ENCODE measurements around the gene TTLL13. TPM values are rescaled to one million over a fixed set of nuclear protein-coding genes. Genes with fewer than 3 reads are reported as not detected.

The TTLL13 gene
- total RNA-seq, 1 donor from 2014 or later, result not detected

DNA sequence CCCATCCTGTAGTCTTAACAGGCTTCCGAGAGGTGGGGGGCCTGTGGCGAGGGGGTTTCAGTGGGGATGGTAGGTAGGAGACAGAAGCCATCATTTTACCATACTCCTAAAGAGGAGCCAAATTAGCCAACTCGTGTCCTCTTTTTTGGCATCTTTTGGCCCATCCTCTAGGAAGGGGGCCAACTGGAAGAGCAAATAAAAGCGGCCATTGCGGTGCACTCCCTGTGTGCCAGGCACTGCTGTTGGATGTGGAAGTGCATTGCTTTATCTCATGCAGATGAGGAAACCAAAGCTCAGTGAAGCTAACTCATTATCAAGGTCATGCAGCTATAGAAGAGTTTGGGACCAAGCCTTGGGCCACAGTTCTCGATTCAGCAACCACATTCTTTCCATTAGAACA lies 42.1 kb upstream of the TTLL13 start:
- Mint-ChIP-seq H3K27me3 (ENCODE audit: insufficient read depth, low read depth) (peaks cover 6% of the 10 kb centered on the region), H3K4me3 (no peak overlapping the region), H3K4me1 (peaks cover 29% of the 10 kb centered on the region), H3K9me3 (no peaks in the 10 kb centered on the region), H3K27ac (no peak overlapping the region), H3K36me3 (peaks cover 6% of the 10 kb centered on the region)
- no peak overlapping the region for H3K9ac ChIP-seq
- H3K79me2 ChIP-seq (ENCODE audit: low read depth), result peaks cover 22% of the 10 kb centered on the region
- peaks cover 4% of the 10 kb centered on the region for H3K4me1 ChIP-seq
- TF ChIP-seq EZH2 (IDR thresholded peaks at IDR 0.05) (no peak), EZH2phosphoT487 (IDR thresholded peaks at IDR 0.05) (no peak)
- TF ChIP-seq, protein P1, sequence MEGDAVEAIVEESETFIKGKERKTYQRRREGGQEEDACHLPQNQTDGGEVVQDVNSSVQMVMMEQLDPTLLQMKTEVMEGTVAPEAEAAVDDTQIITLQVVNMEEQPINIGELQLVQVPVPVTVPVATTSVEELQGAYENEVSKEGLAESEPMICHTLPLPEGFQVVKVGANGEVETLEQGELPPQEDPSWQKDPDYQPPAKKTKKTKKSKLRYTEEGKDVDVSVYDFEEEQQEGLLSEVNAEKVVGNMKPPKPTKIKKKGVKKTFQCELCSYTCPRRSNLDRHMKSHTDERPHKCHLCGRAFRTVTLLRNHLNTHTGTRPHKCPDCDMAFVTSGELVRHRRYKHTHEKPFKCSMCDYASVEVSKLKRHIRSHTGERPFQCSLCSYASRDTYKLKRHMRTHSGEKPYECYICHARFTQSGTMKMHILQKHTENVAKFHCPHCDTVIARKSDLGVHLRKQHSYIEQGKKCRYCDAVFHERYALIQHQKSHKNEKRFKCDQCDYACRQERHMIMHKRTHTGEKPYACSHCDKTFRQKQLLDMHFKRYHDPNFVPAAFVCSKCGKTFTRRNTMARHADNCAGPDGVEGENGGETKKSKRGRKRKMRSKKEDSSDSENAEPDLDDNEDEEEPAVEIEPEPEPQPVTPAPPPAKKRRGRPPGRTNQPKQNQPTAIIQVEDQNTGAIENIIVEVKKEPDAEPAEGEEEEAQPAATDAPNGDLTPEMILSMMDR (IDR thresholded peaks at IDR 0.05), result no peak
- no peak overlapping the region for H3K27ac ChIP-seq
- no peak overlapping the region for H3K4me2 ChIP-seq
- H3K36me3 ChIP-seq, result no peaks in the 10 kb centered on the region
- no peaks in the 10 kb centered on the region for H3K9me3 ChIP-seq (ENCODE audit: low read depth)
- peaks cover 47% of the 10 kb centered on the region for H4K20me1 ChIP-seq (ENCODE audit: low read depth)
- H3K27me3 ChIP-seq, result no peaks in the 10 kb centered on the region
- H3F3A ChIP-seq (ENCODE audit: low read depth), result no peaks in the 10 kb centered on the region
- no peak overlapping the region for H2AFZ ChIP-seq (replicated peaks)
- no peak overlapping the region for H3K4me3 ChIP-seq
- DNase-seq (ENCODE audit: low spot score), result no peak

DNA sequence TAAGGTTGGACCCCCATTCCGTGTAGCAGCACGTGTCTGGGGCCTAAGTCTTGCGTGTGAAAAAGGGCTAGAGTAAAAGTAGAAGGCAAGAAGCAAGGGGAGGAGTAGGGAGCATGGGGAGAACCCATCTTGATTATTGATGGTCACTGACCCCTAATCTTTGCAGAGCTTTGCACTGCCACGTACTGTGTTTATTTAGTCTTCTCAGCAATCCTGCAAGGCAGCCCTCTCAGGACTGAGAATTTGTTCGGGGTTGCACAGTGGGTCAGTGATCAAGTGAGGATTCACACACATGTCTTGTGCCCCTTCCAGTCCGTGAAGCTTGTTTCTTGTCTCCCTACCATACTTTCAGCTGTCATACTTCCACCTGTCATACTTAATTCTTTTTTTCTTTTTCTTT lies 41.0 kb upstream of the TTLL13 start:
- peaks cover 6% of the 10 kb centered on the region for H3K36me3 Mint-ChIP-seq
- Histone ChIP-seq H3K4me2 (no peak overlapping the region), H3K9me3 (ENCODE audit: low read depth) (no peaks in the 10 kb centered on the region), H3K9ac (no peak overlapping the region), H2AFZ (replicated peaks) (no peak overlapping the region), H3K27me3 (no peaks in the 10 kb centered on the region), H3K4me3 (no peak overlapping the region), H3K79me2 (ENCODE audit: low read depth) (peaks cover 11% of the 10 kb centered on the region), H3K4me1 (no peaks in the 10 kb centered on the region), H3K27ac (no peak overlapping the region), H3K36me3 (no peaks in the 10 kb centered on the region), H3F3A (ENCODE audit: low read depth) (no peaks in the 10 kb centered on the region), H4K20me1 (ENCODE audit: low read depth) (peaks cover 43% of the 10 kb centered on the region)
- H3K4me1 Mint-ChIP-seq, result peaks cover 20% of the 10 kb centered on the region
- H3K27ac Mint-ChIP-seq, result no peak overlapping the region
- H3K9me3 Mint-ChIP-seq, result no peaks in the 10 kb centered on the region
- TF ChIP-seq, protein P1 (IDR thresholded peaks at IDR 0.05), result no peak
- no peak for TF ChIP-seq EZH2 (IDR thresholded peaks at IDR 0.05)
- no peak for TF ChIP-seq EZH2phosphoT487 (IDR thresholded peaks at IDR 0.05)
- no peak overlapping the region for H3K4me3 Mint-ChIP-seq
- no peak for DNase-seq (ENCODE audit: low spot score)
- H3K27me3 Mint-ChIP-seq (ENCODE audit: insufficient read depth, low read depth), result peaks cover 7% of the 10 kb centered on the region

DNA sequence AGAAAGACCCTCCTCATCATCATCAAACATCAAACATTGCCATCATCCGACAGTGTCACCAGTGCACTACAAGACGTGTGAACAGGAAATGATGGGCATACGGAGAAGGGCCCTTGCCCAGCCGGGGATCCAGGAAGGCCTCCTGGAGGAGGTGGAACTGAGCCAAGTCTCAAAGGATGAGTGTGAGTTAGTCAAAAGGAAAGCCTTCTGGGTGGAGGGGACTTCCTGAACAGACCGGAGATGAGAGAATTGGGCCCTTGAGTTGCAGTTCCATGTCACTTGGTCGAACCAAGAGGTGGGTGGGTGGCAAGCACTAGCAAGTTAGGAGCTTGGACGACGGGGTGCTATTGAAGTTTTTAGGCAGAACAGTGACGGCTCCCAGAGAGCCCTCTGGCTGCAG lies 39.8 kb upstream of the TTLL13 start:
- no peak for DNase-seq (ENCODE audit: low spot score)
- Histone ChIP-seq H3K36me3 (no peaks in the 10 kb centered on the region), H3K4me1 (no peaks in the 10 kb centered on the region), H3K4me3 (no peak overlapping the region), H4K20me1 (ENCODE audit: low read depth) (peaks cover 33% of the 10 kb centered on the region), H2AFZ (replicated peaks) (no peak overlapping the region), H3K27me3 (no peaks in the 10 kb centered on the region), H3F3A (ENCODE audit: low read depth) (no peaks in the 10 kb centered on the region), H3K9me3 (ENCODE audit: low read depth) (no peaks in the 10 kb centered on the region), H3K9ac (no peak overlapping the region), H3K4me2 (no peak overlapping the region), H3K79me2 (ENCODE audit: low read depth) (no peaks in the 10 kb centered on the region), H3K27ac (no peak overlapping the region)
- H3K4me3 Mint-ChIP-seq, result peak overlapping the region; percentile 9
- no peaks in the 10 kb centered on the region for H3K9me3 Mint-ChIP-seq
- H3K27ac Mint-ChIP-seq, result no peak overlapping the region
- peaks cover 7% of the 10 kb centered on the region for H3K36me3 Mint-ChIP-seq
- H3K4me1 Mint-ChIP-seq, result peaks cover 14% of the 10 kb centered on the region
- TF ChIP-seq, protein P1 (IDR thresholded peaks at IDR 0.05), result no peak
- TF ChIP-seq EZH2 (IDR thresholded peaks at IDR 0.05) (no peak), EZH2phosphoT487 (IDR thresholded peaks at IDR 0.05) (no peak)
- peaks cover 10% of the 10 kb centered on the region for H3K27me3 Mint-ChIP-seq (ENCODE audit: insufficient read depth, low read depth)
